ENCODE data around the gene CSNK2A3.

- TF ChIP-seq TAF1 (IDR thresholded peaks at IDR 0.05; ENCODE audit: low read depth): no peak
- TF ChIP-seq CEBPB (IDR thresholded peaks at IDR 0.05): no peak
- TF ChIP-seq REST (IDR thresholded peaks at IDR 0.05; ENCODE audit: low read depth): no peak
- no peak for TF ChIP-seq FOXM1 (IDR thresholded peaks at IDR 0.05; ENCODE audit: borderline replicate concordance, low read depth)
- no peak for TF ChIP-seq ZBTB7A (IDR thresholded peaks at IDR 0.05; ENCODE audit: low read depth)
- no peak for TF ChIP-seq YY1 (IDR thresholded peaks at IDR 0.05; ENCODE audit: low read depth)
- TF ChIP-seq MAX (IDR thresholded peaks at IDR 0.05): no peak
- TF ChIP-seq USF1 (IDR thresholded peaks at IDR 0.05): no peak
- TF ChIP-seq EGR1 (IDR thresholded peaks at IDR 0.05): no peak
- no peak for TF ChIP-seq RAD21 (IDR thresholded peaks at IDR 0.05; ENCODE audit: low read depth)
These were observed 27.3 kb upstream of the CSNK2A3 start for GRCh38 chr11:11380340-11380739.

Measured in Ishikawa (cell line).